ENCODE results near the gene PGLYRP2. TPM values are rescaled to one million over a fixed set of nuclear protein-coding genes. Genes with fewer than 3 reads are reported as not detected.

The PGLYRP2 gene
- total and polyA plus RNA-seq, 2 of the 13 experiments (the other 11 are each of a cell fraction or from before 2014, with no cell fraction given) = 0.04 to 1.0 TPM

DNA sequence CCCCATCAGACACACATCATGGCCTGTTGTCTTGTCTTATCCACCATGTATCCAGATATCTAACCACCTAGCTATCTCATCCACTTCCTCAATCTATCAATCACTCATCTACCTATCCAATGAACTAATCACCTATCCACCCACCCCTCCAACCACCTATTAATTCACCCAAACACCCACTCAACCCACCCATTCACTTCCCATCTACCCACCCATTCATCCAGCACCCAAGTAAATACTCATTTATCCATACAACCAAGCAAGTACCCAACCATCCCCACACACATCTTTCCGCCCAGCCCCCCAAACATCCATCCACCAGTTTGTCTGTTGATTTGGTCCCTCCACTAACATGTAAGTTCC lies 28.8 kb downstream of the PGLYRP2 start:
- DNase-seq (ENCODE audit: low spot score) = no peak
- TF ChIP-seq ZNF788 (CRISPR knock-in tag; IDR thresholded peaks at IDR 0.05; ENCODE audit: borderline replicate concordance) = no peak
- TF ChIP-seq EHMT2 (IDR thresholded peaks at IDR 0.05; ENCODE audit: borderline replicate concordance, low read depth, low read length) = 0 out of 2 replicates have a peak, but pooled peaks have one; percentile 49
- no peak for TF ChIP-seq ZNF878 (CRISPR knock-in tag; IDR thresholded peaks at IDR 0.05)
- intact Hi-C loops (cut with micrococcal nuclease; ENCODE audit: unreplicated experiment) = no loop called here
- BruUV-seq (replicated peaks) = no TSS peak
- FAIRE-seq = no peak
- in situ Hi-C loops (cut with HindIII; ENCODE audit: extremely low pct_ligation_motif_present, low pct_unique_long_range_greater_than_20kb) = no loop called here
- no peaks in the 10 kb centered on the region for H3K27me3 ChIP-seq (ENCODE audit: control insufficient read depth in 1 of 2, insufficient read depth in 2 of 2, low read length in 2 of 2)
- no peaks in the 10 kb centered on the region for H3K36me3 ChIP-seq (replicated peaks in 1 of 2; ENCODE audit: control insufficient read depth in 1 of 2, insufficient read depth in 2 of 2, low read length in 2 of 2)
- H3K4me3 ChIP-seq (replicated peaks in 1 of 3; ENCODE audit: insufficient read depth in 1 of 3, low read depth in 2 of 3, low read length in 3 of 3) = peak overlapping the region in 1 of 3 experiments; percentile 65; a peak in 2 of 6 replicates
- ATAC-seq = no peak
- no peaks in the 10 kb centered on the region for H4K20me1 ChIP-seq (ENCODE audit: insufficient read depth, low read length)
- no peak overlapping the region for H3K9ac ChIP-seq (ENCODE audit: insufficient read depth, low read depth, low read length)
- peak overlapping the region; percentile 80 for H3K4me2 ChIP-seq (ENCODE audit: low read depth, low read length)
- no peaks in the 10 kb centered on the region for H3K9me3 ChIP-seq (ENCODE audit: low read length)
- H3K4me1 ChIP-seq (ENCODE audit: insufficient read depth, low read length) = peaks cover 37% of the 10 kb centered on the region
- no peak overlapping the region for H3K27ac ChIP-seq (ENCODE audit: extremely low read length, insufficient read depth, low read length)
- POLR2A ChIA-PET = no interaction called here
- 94% methylated on average over 1 of the region's 1 CpG for WGBS (ENCODE audit: low lambda C conversion rate)
- H2AFZ ChIP-seq (ENCODE audit: low read length) = peak overlapping the region; percentile 52
- no peaks in the 10 kb centered on the region for H3K79me2 ChIP-seq (ENCODE audit: insufficient read depth, low read length)
- CTCF ChIA-PET (ENCODE audit: low intra/inter-chr PET ratio, low total read pairs) = no interaction called here

GRCh38 chr19:15449620-15450527 lies 29.4 kb downstream of the PGLYRP2 start, which contains the start of gene WIZ:
Gene WIZ (minus strand): TSS chr19:15449956. CDS start chr19:15448307, 1,649 bp downstream.
- Histone ChIP-seq H3K36me3 (replicated peaks in 1 of 2; ENCODE audit: control insufficient read depth in 1 of 2, insufficient read depth in 2 of 2, low read length in 2 of 2) (no peaks in the 10 kb centered on the region), H2AFZ (ENCODE audit: low read length) (peak within 1 kb of the TSS; percentile 52), H3K79me2 (ENCODE audit: insufficient read depth, low read length) (no peaks in the 10 kb centered on the region), H3K9ac (ENCODE audit: insufficient read depth, low read depth, low read length) (peak within 1 kb of the TSS; percentile 69), H4K20me1 (ENCODE audit: insufficient read depth, low read length) (no peaks in the 10 kb centered on the region), H3K4me2 (ENCODE audit: low read depth, low read length) (peak within 1 kb of the TSS; percentile 81), H3K4me1 (ENCODE audit: insufficient read depth, low read length) (peaks cover 37% of the 10 kb centered on the region), H3K27ac (ENCODE audit: extremely low read length, insufficient read depth, low read length) (no peak within 1 kb of the TSS), H3K9me3 (ENCODE audit: low read length) (no peaks in the 10 kb centered on the region), H3K4me3 (replicated peaks in 1 of 3; ENCODE audit: insufficient read depth in 1 of 3, low read depth in 2 of 3, low read length in 3 of 3) (peak within 1 kb of the TSS; percentile 62 to 82 (median 80)), H3K27me3 (ENCODE audit: control insufficient read depth in 1 of 2, insufficient read depth in 2 of 2, low read length in 2 of 2) (no peaks in the 10 kb centered on the region)
- in situ Hi-C loops (cut with HindIII; ENCODE audit: extremely low pct_ligation_motif_present, low pct_unique_long_range_greater_than_20kb) (no loop called here), intact Hi-C loops (cut with micrococcal nuclease; ENCODE audit: unreplicated experiment) (no loop called here)
- ATAC-seq = no peak
- WGBS (ENCODE audit: low lambda C conversion rate) = 22% methylated on average over 6 of the region's 77 CpGs
- ChIA-PET POLR2A (no interaction called here), CTCF (ENCODE audit: low intra/inter-chr PET ratio, low total read pairs) (no interaction called here)
- FAIRE-seq = no peak
- DNase-seq (ENCODE audit: low spot score) = peak; percentile 35
- BruUV-seq (replicated peaks) = no TSS peak
- TF ChIP-seq ZNF768 (CRISPR knock-in tag; IDR thresholded peaks at IDR 0.05) (no peak), ZFX (CRISPR knock-in tag; IDR thresholded peaks at IDR 0.05; ENCODE audit: low read depth) (peak; percentile 40; the same call in 1 of the 2 replicates), RAD51 (IDR thresholded peaks at IDR 0.05; ENCODE audit: borderline replicate concordance) (no peak), ZFP36 (IDR thresholded peaks at IDR 0.05; ENCODE audit: borderline replicate concordance, low read depth, low read length, partially characterized antibody) (no peak), ZNF329 (CRISPR knock-in tag; IDR thresholded peaks at IDR 0.05; ENCODE audit: low read depth) (no peak), ZBTB25 (CRISPR knock-in tag; IDR thresholded peaks at IDR 0.05) (no peak), DMAP1 (CRISPR knock-in tag; IDR thresholded peaks at IDR 0.05) (no peak), MYC (CRISPR knock-in tag; IDR thresholded peaks at IDR 0.05; ENCODE audit: borderline replicate concordance) (no peak), SAP130 (CRISPR knock-in tag; IDR thresholded peaks at IDR 0.05; ENCODE audit: low read depth) (0 out of 2 replicates have a peak, but pooled peaks have one; percentile 12), IRF9 (CRISPR knock-in tag; IDR thresholded peaks at IDR 0.05; ENCODE audit: borderline replicate concordance) (no peak)
- TF ChIP-seq, protein P1, sequence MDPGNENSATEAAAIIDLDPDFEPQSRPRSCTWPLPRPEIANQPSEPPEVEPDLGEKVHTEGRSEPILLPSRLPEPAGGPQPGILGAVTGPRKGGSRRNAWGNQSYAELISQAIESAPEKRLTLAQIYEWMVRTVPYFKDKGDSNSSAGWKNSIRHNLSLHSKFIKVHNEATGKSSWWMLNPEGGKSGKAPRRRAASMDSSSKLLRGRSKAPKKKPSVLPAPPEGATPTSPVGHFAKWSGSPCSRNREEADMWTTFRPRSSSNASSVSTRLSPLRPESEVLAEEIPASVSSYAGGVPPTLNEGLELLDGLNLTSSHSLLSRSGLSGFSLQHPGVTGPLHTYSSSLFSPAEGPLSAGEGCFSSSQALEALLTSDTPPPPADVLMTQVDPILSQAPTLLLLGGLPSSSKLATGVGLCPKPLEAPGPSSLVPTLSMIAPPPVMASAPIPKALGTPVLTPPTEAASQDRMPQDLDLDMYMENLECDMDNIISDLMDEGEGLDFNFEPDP (CRISPR knock-in tag; conservative IDR thresholded peaks at IDR 0.05) = no peak
